CD4-positive, alpha-beta T cell (primary cell): ENCODE results near the gene CYP26B1. TPM values are rescaled to one million over a fixed set of nuclear protein-coding genes. Genes with fewer than 3 reads are reported as not detected.

Experiments used
- ATAC-seq: fragments of 200-7000 bp; cut with Tn5 transposase; one replicate; pipeline ENCODE4 v1.10.0; 2022; ENCODE audit warnings: mild to moderate bottlenecking; ENCODE audit not compliant: poor library complexity
- CTCF ChIA-PET: fragments of 350-600 bp; sonication (Branson Sonifier 250); formaldehyde crosslinking; loops from one replicate; lab custom pipeline; 2021; ENCODE audit warnings: antibody characterized with exemption, inconsistent platforms; lab: Charles Lee
- POLR2A ChIA-PET: fragments of 350-600 bp; sonication (Branson Sonifier 250); formaldehyde crosslinking; loops from one replicate; lab custom pipeline; 2021; ENCODE audit warnings: antibody characterized with exemption, inconsistent platforms; lab: Charles Lee
- DNase-seq, 14 experiments: peaks; one replicate each; pipeline ENCODE4 v3.0.0-alpha.2; 2013 to 2020; ENCODE audit warnings: mixed read lengths in 2 of 14
- H3K27ac ChIP-seq, 2 donors: one replicate each; pipeline versions ENCODE4 v1.5.1 to v1.7.0; 2013; ENCODE audit warnings: low read length in 2 of 2, low read depth in 1 of 2, mild to moderate bottlenecking in 1 of 2
- H3K27me3 ChIP-seq, 2 experiments: 1 replicate in 1 of 2; 2 replicates in 1 of 2; pipeline versions ENCODE4 v1.6.1 to v1.7.0; 2013; ENCODE audit warnings: low read length in 2 of 2, control low read depth in 1 of 2, mild to moderate bottlenecking in 1 of 2, moderate library complexity in 1 of 2; ENCODE audit not compliant: insufficient read depth in 2 of 2, control insufficient read depth in 1 of 2
- H3K36me3 ChIP-seq: one replicate; pipeline ENCODE4 v1.6.1; 2013; ENCODE audit warnings: low read length, control low read depth; ENCODE audit not compliant: insufficient read depth
- H3K4me1 ChIP-seq: one replicate; pipeline ENCODE4 v1.6.1; 2013; ENCODE audit warnings: low read length, control low read depth; ENCODE audit not compliant: insufficient read depth
- H3K4me3 ChIP-seq: one replicate; pipeline ENCODE4 v1.5.1; 2013; ENCODE audit warnings: mild to moderate bottlenecking, low read length, moderate library complexity
- H3K9me3 ChIP-seq, 2 experiments: 1 replicate in 1 of 2; 2 replicates in 1 of 2; pipeline versions ENCODE4 v1.6.1 to v1.7.0; 2013; ENCODE audit warnings: low read length in 2 of 2, mild to moderate bottlenecking in 2 of 2, control low read depth in 1 of 2, moderate library complexity in 1 of 2; ENCODE audit not compliant: control insufficient read depth in 1 of 2, insufficient read depth in 1 of 2
- H3K27ac Mint-ChIP-seq: one replicate; pipeline ENCODE4 v1.8.0; 2020; ENCODE audit warnings: mixed read lengths
- H3K27me3 Mint-ChIP-seq: one replicate; pipeline ENCODE4 v1.8.0; 2021; ENCODE audit warnings: mixed read lengths
- H3K36me3 Mint-ChIP-seq: one replicate; pipeline ENCODE4 v1.8.0; 2021; ENCODE audit warnings: low read depth, mixed read lengths
- H3K4me1 Mint-ChIP-seq: one replicate; pipeline ENCODE4 v1.8.0; 2021; ENCODE audit warnings: low read depth, mixed read lengths
- H3K4me3 Mint-ChIP-seq: one replicate; pipeline ENCODE4 v1.8.0; 2020; ENCODE audit warnings: mild to moderate bottlenecking, mixed read lengths
- H3K9me3 Mint-ChIP-seq: one replicate; pipeline ENCODE4 v1.8.0; 2020; ENCODE audit warnings: mixed read lengths
- intact Hi-C, 2 experiments: fragments of 100-400 bp; cut with DNase I in 1 of 2; cut with micrococcal nuclease in 1 of 2; formaldehyde crosslinking; loops; one replicate each; pipeline versions ENCODE4 v1.15.1 to v1.9.0; 2023 to 2025; cut with DNase I, micrococcal nuclease
- total RNA-seq, 174 experiments: library from RNA in 2 of 174; stranded (reverse) in 2 of 174; gene quantifications; one replicate each; pipeline ENCODE4 v1.2.3 and lab custom pipeline; 2021 to 2026
- TF ChIP-seq, protein P1 (sequence below): fragments of 200-600 bp; IDR thresholded peaks from one replicate; pipeline ENCODE4 v1.8.0; 2022; ENCODE audit warnings: antibody characterized with exemption, mild to moderate bottlenecking

CYP26B1 gene
- total RNA-seq, 2 experiments from 2014 or later, result 0.05 TPM; not detected in 1

DNA sequence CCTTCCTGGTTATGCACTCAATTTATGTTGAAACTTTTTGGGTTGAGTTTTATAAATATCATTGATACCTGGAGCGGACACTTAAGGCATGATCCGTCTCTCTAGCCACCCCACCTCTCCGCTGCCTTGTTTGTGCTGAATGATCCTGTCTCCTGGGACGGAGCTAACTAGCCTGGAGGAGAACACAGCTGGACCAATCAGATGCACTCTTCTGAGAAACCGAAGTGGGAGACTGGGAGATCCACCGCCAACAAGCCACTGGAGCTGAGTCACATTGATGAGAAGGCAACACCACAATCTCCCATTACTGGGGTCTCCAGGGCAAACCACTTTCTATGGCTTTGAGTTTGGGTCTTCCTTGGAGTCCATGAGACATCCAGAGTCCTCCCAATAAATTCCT lies 29.3 kb downstream of the CYP26B1 start:
- H3K36me3 ChIP-seq, result no peaks in the 10 kb centered on the region
- H3K4me1 ChIP-seq, result no peaks in the 10 kb centered on the region
- no peaks in the 10 kb centered on the region for H3K9me3 Mint-ChIP-seq
- no peaks in the 10 kb centered on the region for H3K36me3 Mint-ChIP-seq
- peaks cover 29% of the 10 kb centered on the region for H3K27me3 Mint-ChIP-seq
- ATAC-seq (no peak), DNase-seq (no peak)
- H3K9me3 ChIP-seq, result peaks cover 0 to 21% of the 10 kb centered on the region in 2 experiments
- no peaks in the 10 kb centered on the region for H3K4me1 Mint-ChIP-seq
- H3K4me3 ChIP-seq, result no peak overlapping the region
- H3K4me3 Mint-ChIP-seq, result no peak overlapping the region
- no peak overlapping the region for H3K27ac Mint-ChIP-seq
- H3K27me3 ChIP-seq, result peaks cover 5 to 10% of the 10 kb centered on the region in 2 experiments
- no peak overlapping the region for H3K27ac ChIP-seq
- POLR2A ChIA-PET, result no interaction called here
- intact Hi-C loops, result no loop called here
- CTCF ChIA-PET, result no interaction called here
- TF ChIP-seq, protein P1, sequence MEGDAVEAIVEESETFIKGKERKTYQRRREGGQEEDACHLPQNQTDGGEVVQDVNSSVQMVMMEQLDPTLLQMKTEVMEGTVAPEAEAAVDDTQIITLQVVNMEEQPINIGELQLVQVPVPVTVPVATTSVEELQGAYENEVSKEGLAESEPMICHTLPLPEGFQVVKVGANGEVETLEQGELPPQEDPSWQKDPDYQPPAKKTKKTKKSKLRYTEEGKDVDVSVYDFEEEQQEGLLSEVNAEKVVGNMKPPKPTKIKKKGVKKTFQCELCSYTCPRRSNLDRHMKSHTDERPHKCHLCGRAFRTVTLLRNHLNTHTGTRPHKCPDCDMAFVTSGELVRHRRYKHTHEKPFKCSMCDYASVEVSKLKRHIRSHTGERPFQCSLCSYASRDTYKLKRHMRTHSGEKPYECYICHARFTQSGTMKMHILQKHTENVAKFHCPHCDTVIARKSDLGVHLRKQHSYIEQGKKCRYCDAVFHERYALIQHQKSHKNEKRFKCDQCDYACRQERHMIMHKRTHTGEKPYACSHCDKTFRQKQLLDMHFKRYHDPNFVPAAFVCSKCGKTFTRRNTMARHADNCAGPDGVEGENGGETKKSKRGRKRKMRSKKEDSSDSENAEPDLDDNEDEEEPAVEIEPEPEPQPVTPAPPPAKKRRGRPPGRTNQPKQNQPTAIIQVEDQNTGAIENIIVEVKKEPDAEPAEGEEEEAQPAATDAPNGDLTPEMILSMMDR, result no peak

DNA sequence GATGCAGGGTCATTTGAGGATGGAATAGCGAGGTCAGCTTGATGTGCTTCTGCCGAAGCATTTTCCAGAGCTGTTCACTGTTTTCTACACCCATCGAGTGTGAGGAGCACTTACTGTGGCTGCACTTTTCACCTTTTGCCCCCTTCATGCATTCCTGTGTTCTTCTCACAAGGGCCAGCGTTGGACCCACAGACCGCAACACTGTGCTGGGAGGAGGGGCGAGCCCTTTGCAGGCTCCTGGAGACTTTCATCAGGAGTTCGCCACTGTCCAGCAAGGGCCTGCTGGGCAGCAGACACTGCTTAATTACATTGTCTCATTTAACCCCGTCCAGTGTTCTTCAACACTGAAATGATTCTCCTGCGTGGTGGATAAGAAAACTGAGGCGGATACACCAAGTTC lies 29.9 kb downstream of the CYP26B1 start:
- ChIA-PET POLR2A (no interaction called here), CTCF (no interaction called here)
- H3K4me1 ChIP-seq, result no peaks in the 10 kb centered on the region
- H3K4me3 ChIP-seq, result no peak overlapping the region
- Mint-ChIP-seq H3K4me1 (no peaks in the 10 kb centered on the region), H3K9me3 (no peaks in the 10 kb centered on the region), H3K27ac (no peak overlapping the region), H3K27me3 (peaks cover 29% of the 10 kb centered on the region), H3K36me3 (no peaks in the 10 kb centered on the region), H3K4me3 (no peak overlapping the region)
- H3K36me3 ChIP-seq, result no peaks in the 10 kb centered on the region
- peaks cover 0 to 21% of the 10 kb centered on the region in 2 experiments for H3K9me3 ChIP-seq
- ATAC-seq (no peak), DNase-seq (no peak)
- H3K27me3 ChIP-seq, result peaks cover 5 to 9% of the 10 kb centered on the region in 2 experiments
- H3K27ac ChIP-seq, result no peak overlapping the region
- TF ChIP-seq, protein P1, result no peak
- intact Hi-C loops, result no loop called here

DNA sequence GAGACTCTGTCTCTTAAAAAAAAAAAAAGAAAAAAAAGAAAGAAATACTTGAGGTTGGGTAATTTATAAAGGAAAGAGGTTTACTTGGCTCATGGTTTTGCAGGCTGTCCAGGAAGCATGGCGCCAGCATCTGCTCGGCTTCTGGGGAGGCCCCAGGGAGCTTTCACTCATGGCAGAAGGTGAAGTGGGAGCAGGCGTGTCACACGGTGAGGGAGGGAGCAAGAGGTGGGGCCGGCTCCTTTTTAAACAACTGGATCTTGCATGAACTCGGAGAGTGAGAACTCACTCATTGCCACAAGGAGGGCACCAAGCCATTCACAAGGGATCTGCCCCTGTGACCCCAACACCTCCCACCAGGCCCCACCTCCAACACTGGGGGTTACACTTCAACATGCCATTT lies 30.6 kb downstream of the CYP26B1 start:
- H3K36me3 Mint-ChIP-seq, result no peaks in the 10 kb centered on the region
- DNase-seq, result no peak
- TF ChIP-seq, protein P1, result no peak
- no peak overlapping the region for H3K4me3 Mint-ChIP-seq
- Histone ChIP-seq H3K4me3 (no peak overlapping the region), H3K36me3 (no peaks in the 10 kb centered on the region), H3K27ac (no peak overlapping the region), H3K4me1 (no peaks in the 10 kb centered on the region), H3K9me3 (peaks cover 0 to 21% of the 10 kb centered on the region in 2 experiments), H3K27me3 (peaks cover 5% of the 10 kb centered on the region in 2 experiments)
- intact Hi-C loops, result no loop called here
- CTCF ChIA-PET, result no interaction called here
- H3K27ac Mint-ChIP-seq, result no peak overlapping the region
- POLR2A ChIA-PET, result no interaction called here
- H3K9me3 Mint-ChIP-seq, result no peaks in the 10 kb centered on the region
- no peak for ATAC-seq
- H3K4me1 Mint-ChIP-seq, result no peaks in the 10 kb centered on the region
- H3K27me3 Mint-ChIP-seq, result peaks cover 29% of the 10 kb centered on the region
